H1 (cell line): ENCODE data around the gene SYT2. TPM values are rescaled to one million over a fixed set of nuclear protein-coding genes. Genes with fewer than 3 reads are reported as not detected.

Experiments
- CTCF ChIA-PET: fragments of 300-600 bp; sonication (Branson Sonifier 250); formaldehyde crosslinking; loops from one replicate; lab custom pipeline; 2021; ENCODE audit not compliant: partially characterized antibody; lab: Charles Lee
- POLR2A ChIA-PET: fragments of 300-600 bp; sonication (Branson Sonifier 250); formaldehyde crosslinking; loops from one replicate; lab custom pipeline; 2021; ENCODE audit warnings: inconsistent platforms; ENCODE audit not compliant: partially characterized antibody; lab: Charles Lee
- DNase-seq, 2 experiments: peaks; one replicate each; pipeline versions ENCODE4 v3.0.0 to v3.0.0-alpha.2; 2010 to 2022; ENCODE audit warnings: low spot score in 2 of 2, low read depth in 1 of 2, mixed read lengths in 1 of 2
- FAIRE-seq: peaks from 2 replicates; lab custom pipeline; 2011; peaks lifted over from hg19 to GRCh38; lab: Jason Lieb, UNC
- H2AFZ ChIP-seq: 2 replicates; pipeline ENCODE4 v1.8.1; 2012; ENCODE audit warnings: low read length, inconsistent platforms
- H2AK5ac ChIP-seq: 2 replicates; pipeline ENCODE4 v1.6.1; 2013; ENCODE audit warnings: low read depth, low read length
- H2BK120ac ChIP-seq: replicated peaks from 2 replicates; pipeline ENCODE3; 2013; ENCODE audit warnings: low read depth, low read length, inconsistent platforms
- H2BK12ac ChIP-seq: 2 replicates; pipeline ENCODE4 v1.6.1; 2013; ENCODE audit warnings: low read depth, low read length
- H2BK15ac ChIP-seq: 2 replicates; pipeline ENCODE4 v1.6.1; 2013; ENCODE audit warnings: low read length
- H2BK20ac ChIP-seq: 2 replicates; pipeline ENCODE4 v1.6.1; 2013; ENCODE audit warnings: low read length
- H2BK5ac ChIP-seq: 2 replicates; pipeline ENCODE4 v1.6.1; 2013; ENCODE audit warnings: low read depth, low read length
- H3K14ac ChIP-seq: 2 replicates; pipeline ENCODE4 v1.6.1; 2013; ENCODE audit warnings: inconsistent platforms; ENCODE audit not compliant: insufficient read length
- H3K18ac ChIP-seq: 2 replicates; pipeline ENCODE4 v1.6.1; 2013; ENCODE audit warnings: low read length; ENCODE audit errors: extremely low read depth
- H3K23ac ChIP-seq: 2 replicates; pipeline ENCODE4 v1.6.1; 2013; ENCODE audit warnings: inconsistent platforms; ENCODE audit not compliant: insufficient read length
- H3K23me2 ChIP-seq: 2 replicates; pipeline ENCODE4 v1.6.1; 2013; ENCODE audit warnings: low read depth, low read length
- H3K27ac ChIP-seq: 2 replicates; pipeline ENCODE4 v1.6.1; 2011; ENCODE audit warnings: low read depth, low read length, inconsistent platforms
- H3K27me3 ChIP-seq, 4 experiments: replicated peaks in 1 of 4; 1 replicate in 1 of 4; 2 replicates in 3 of 4; pipeline versions ENCODE4 v1.6.1 to v1.8.1; 2011 to 2013; ENCODE audit warnings: low read length in 3 of 4, mild to moderate bottlenecking in 3 of 4, inconsistent platforms in 2 of 4, mixed read lengths in 2 of 4, moderate library complexity in 1 of 4; ENCODE audit not compliant: control insufficient read depth in 3 of 4, insufficient read depth in 3 of 4; ENCODE audit errors: extremely low read depth in 1 of 4
- H3K36me3 ChIP-seq, 4 experiments: 2 replicates each; pipeline versions ENCODE4 v1.6.1 to v1.8.1; 2011 to 2013; ENCODE audit warnings: mild to moderate bottlenecking in 4 of 4, low read length in 3 of 4, moderate library complexity in 2 of 4, control low read depth in 1 of 4, inconsistent platforms in 1 of 4; ENCODE audit not compliant: insufficient read depth in 4 of 4, control insufficient read depth in 2 of 4
- H3K4ac ChIP-seq: replicated peaks from 2 replicates; pipeline ENCODE3; 2013; ENCODE audit warnings: low read length, low read depth, mixed read lengths, inconsistent platforms; ENCODE audit not compliant: insufficient read length
- H3K4me1 ChIP-seq, 4 experiments: replicated peaks in 1 of 4; 1 replicate in 1 of 4; 2 replicates in 3 of 4; pipeline versions ENCODE4 v1.6.1 to v1.8.1; 2011 to 2013; ENCODE audit warnings: low read length in 3 of 4, inconsistent platforms in 2 of 4, mixed read lengths in 1 of 4; ENCODE audit not compliant: insufficient read depth in 4 of 4, control insufficient read depth in 3 of 4
- H3K4me2 ChIP-seq, 2 experiments: 2 replicates each; pipeline versions ENCODE4 v1.6.1 to v1.8.1; 2011 to 2013; ENCODE audit warnings: low read depth in 2 of 2, low read length in 2 of 2, control low read depth in 1 of 2, inconsistent platforms in 1 of 2, mild to moderate bottlenecking in 1 of 2; ENCODE audit not compliant: insufficient read depth in 1 of 2
- H3K4me3 ChIP-seq, 4 experiments: fragments of 200-600, 300-600 bp in 1 of 4; sonication (generic), shearing (Covaris generic), sonication (Bioruptor Twin) in 1 of 4; 2 replicates each; pipeline versions ENCODE4 v1.5.1 to v1.8.1; 2011 to 2016; ENCODE audit warnings: low read length in 4 of 4, low read depth in 3 of 4, control low read depth in 2 of 4, inconsistent platforms in 2 of 4, mild to moderate bottlenecking in 2 of 4, mixed read lengths in 1 of 4, moderate library complexity in 1 of 4; ENCODE audit not compliant: insufficient read depth in 2 of 4; ENCODE audit errors: extremely low read depth in 1 of 4
- H3K56ac ChIP-seq: replicated peaks from 2 replicates; pipeline ENCODE3; 2013; ENCODE audit warnings: low read depth, mild to moderate bottlenecking, mixed read lengths, low read length, inconsistent platforms; ENCODE audit not compliant: insufficient read length
- H3K79me1 ChIP-seq: 2 replicates; pipeline ENCODE4 v1.6.1; 2013; ENCODE audit warnings: low read depth, low read length, control low read depth
- H3K79me2 ChIP-seq, 2 experiments: 2 replicates each; pipeline versions ENCODE4 v1.6.1 to v1.8.1; 2012 to 2013; ENCODE audit warnings: low read length in 2 of 2, mild to moderate bottlenecking in 2 of 2, inconsistent platforms in 1 of 2; ENCODE audit not compliant: insufficient read depth in 2 of 2, control insufficient read depth in 1 of 2
- H3K9ac ChIP-seq, 4 experiments: replicated peaks in 1 of 4; 1 replicate in 1 of 4; 2 replicates in 3 of 4; pipeline versions ENCODE4 v1.6.1 to v1.8.1; 2011 to 2013; ENCODE audit warnings: low read depth in 3 of 4, low read length in 3 of 4, control low read depth in 2 of 4, mild to moderate bottlenecking in 2 of 4, moderate library complexity in 2 of 4, inconsistent platforms in 1 of 4; ENCODE audit errors: extremely low read depth in 1 of 4
- H3K9me3 ChIP-seq, 2 experiments: 2 replicates each; pipeline versions ENCODE4 v1.6.1 to v1.8.1; 2012 to 2013; ENCODE audit warnings: mild to moderate bottlenecking in 2 of 2, moderate library complexity in 2 of 2, control low read depth in 1 of 2, inconsistent platforms in 1 of 2, low read depth in 1 of 2, low read length in 1 of 2, mixed read lengths in 1 of 2; ENCODE audit not compliant: insufficient read depth in 2 of 2
- H4K20me1 ChIP-seq, 2 experiments: replicated peaks in 1 of 2; 2 replicates each; pipeline versions ENCODE3 to v1.8.1; 2011 to 2013; ENCODE audit warnings: inconsistent platforms in 2 of 2, low read length in 2 of 2, mild to moderate bottlenecking in 1 of 2; ENCODE audit not compliant: insufficient read depth in 2 of 2, control insufficient read depth in 1 of 2
- H4K5ac ChIP-seq: 2 replicates; pipeline ENCODE4 v1.6.1; 2013; ENCODE audit warnings: low read length, low read depth, mixed read lengths, inconsistent platforms; ENCODE audit not compliant: insufficient read length
- H4K8ac ChIP-seq: 2 replicates; pipeline ENCODE4 v1.8.0; 2013; ENCODE audit warnings: mild to moderate bottlenecking, moderate library complexity, low read length, inconsistent platforms; ENCODE audit not compliant: insufficient read depth; ENCODE audit errors: extremely low read depth
- H4K91ac ChIP-seq: replicated peaks from 2 replicates; pipeline ENCODE3; 2013; ENCODE audit warnings: low read length, mixed read lengths, inconsistent platforms; ENCODE audit not compliant: insufficient read length
- BACH1 ChIP-seq: IDR thresholded peaks from 2 replicates; pipeline ENCODE4 v1.6.1; 2012; ENCODE audit warnings: low read length, improper control_type of control experiment
- SIRT6 ChIP-seq: IDR thresholded peaks from one replicate; pipeline ENCODE4 v1.7.1; 2012; ENCODE audit warnings: low read length, inconsistent platforms
- SRF ChIP-seq: IDR thresholded peaks from 2 replicates; pipeline ENCODE4 v1.6.1; 2011; ENCODE audit warnings: mild to moderate bottlenecking, low read depth, low read length, moderate library complexity
- WGBS, 2 experiments: shearing (Covaris generic) in 1 of 2; methylation state at CpG; one replicate each; pipeline versions ENCODE4 v1.1.6 to v1.1.7; 2013 to 2015; ENCODE audit warnings: low lambda C conversion rate in 2 of 2, mixed read lengths in 2 of 2, inconsistent platforms in 1 of 2, low coverage in 1 of 2, missing lambda C conversion rate in 1 of 2; ENCODE audit not compliant: insufficient replicate concordance in 2 of 2, insufficient coverage in 1 of 2, insufficient read length in 1 of 2; ENCODE audit errors: extremely low coverage in 1 of 2, missing lambda C conversion rate in 1 of 2; 5-methylcytosine and 5-hydroxymethylcytosine counted together
- polyA plus RNA-seq, 7 experiments: library from polyadenylated mRNA; depleted of rRNA in 3 of 7; stranded (reverse) in 5 of 7; unstranded in 2 of 7; fragments of >200 nt in 5 of 7; fragments of 200-250 nt in 2 of 7; gene quantifications; 1 replicate in 5 of 7; 2 replicates in 1 of 7; 4 replicates in 1 of 7; pipeline versions ENCODE4 v1.2.1 to v1.2.3, GENCODE V29; 2011 to 2013; ENCODE audit warnings: missing spikeins in 2 of 7, mixed read lengths in 2 of 7
- total RNA-seq: library from RNA; stranded (reverse); fragmentation: NEBNext Ultra II Directional; extraction: Animal tissue kit (Norgen Biotek cat#: 25700); gene quantifications from 2 replicates; pipeline ENCODE4 v1.2.1, GENCODE V29; 2021

SYT2 gene
- total and polyA plus RNA-seq, 2 of the 8 experiments (the other 6 are each of a cell fraction or from before 2014, with no cell fraction given), result 2.8 to 11.0 TPM

- no peak overlapping the region for H2BK15ac ChIP-seq
- CTCF ChIA-PET, result interaction anchor here (0.8 to 2.1 kb wide), 7 partner anchors 8 to 87 kb away, joined by 3 to 7 read pairs (median 3); partner anchors contain the start of gene SYT2
- H4K91ac ChIP-seq, result no peak overlapping the region
Observed at GRCh38 chr1:202623075-202623474, 87.2 kb downstream of the SYT2 start.

More at GRCh38 chr1:202623075-202623474, 87.2 kb downstream of the SYT2 start:
- POLR2A ChIA-PET, result no interaction called here
- 74% methylated on average over 7 of the region's 7 CpGs; no CpG with 5 or more reads in 1 of the 2 experiments for WGBS, 2 experiments
- H2BK5ac ChIP-seq, result no peak overlapping the region
- H3K27ac ChIP-seq, result no peak overlapping the region
- H3K56ac ChIP-seq, result no peak overlapping the region
- no peak overlapping the region for H2BK12ac ChIP-seq
- no peaks in the 10 kb centered on the region for H3K79me2 ChIP-seq
- H3K18ac ChIP-seq, result no peak overlapping the region; the same call in 1 of the 2 replicates
- H2AFZ ChIP-seq, result no peak overlapping the region
- no peaks in the 10 kb centered on the region for H3K27me3 ChIP-seq
- H3K23ac ChIP-seq, result no peak overlapping the region
- H4K8ac ChIP-seq, result peak overlapping the region; percentile 42; the same call in 1 of the 2 replicates
- no peak overlapping the region for H2AK5ac ChIP-seq
- H3K23me2 ChIP-seq, result peaks cover 11% of the 10 kb centered on the region; the same call in 1 of the 2 replicates
- no peak overlapping the region for H4K5ac ChIP-seq
- no peak overlapping the region for H3K4me2 ChIP-seq
- no peak overlapping the region for H3K9ac ChIP-seq
- TF ChIP-seq BACH1 (0 out of 2 replicates have a peak, but pooled peaks have one; percentile 12), SRF (no peak), SIRT6 (no peak)
- TF ChIP-seq, all 59 proteins: peak for 1
- Histone ChIP-seq H3K4me3 (no peak overlapping the region), H4K20me1 (peaks cover 0 to 7% of the 10 kb centered on the region in 2 experiments), H2BK20ac (peak overlapping the region; percentile 32; the same call in 1 of the 2 replicates), H3K36me3 (no peaks in the 10 kb centered on the region; a peak in 1 of 8 replicates), H3K4ac (no peak overlapping the region), H3K14ac (no peak overlapping the region), H3K9me3 (no peaks in the 10 kb centered on the region), H2BK120ac (no peak overlapping the region), H3K4me1 (peaks cover 6 to 21% (median 12%) of the 10 kb centered on the region in 4 experiments), H3K79me1 (peaks cover 7% of the 10 kb centered on the region)
- no peak for FAIRE-seq
- no peak for DNase-seq
